KG1 (cell line): ENCODE measurements around the gene WDR62.
"Not testable (repeated sequence)": the region's sequence is repeated elsewhere in the genome, so short reads cannot be mapped to it uniquely, and the experiment has no call there.

Experiments
- DNase-seq: peaks from one replicate; lab custom pipeline; 2025; lab: John Stamatoyannopoulos, UW

The WDR62 gene

GRCh38 chr19:36032251-36033104 lies 22.2 kb upstream of the WDR62 start, which contains the start of gene CLIP3:
Gene CLIP3, minus strand, starts transcription at chr19:36032873. Its CDS starts 516 bp downstream, at chr19:36032357.
- DNase-seq, result no peak

GRCh38 chr19:36040495-36040894 lies 14.2 kb upstream of the WDR62 start:
- no peak for DNase-seq

- not testable (repeated sequence) for DNase-seq
Measured at GRCh38 chr19:36041092-36041491, 13.6 kb upstream of the WDR62 start.

- DNase-seq, result no peak
Measured at GRCh38 chr19:36041831-36042230, 12.9 kb upstream of the WDR62 start.

- no peak for DNase-seq
Measured at GRCh38 chr19:36043952-36044351, 10.7 kb upstream of the WDR62 start.

- no peak for DNase-seq
Measured at GRCh38 chr19:36046443-36047050, 8.2 kb upstream of the WDR62 start.

GRCh38 chr19:36047835-36048234 lies 6.9 kb upstream of the WDR62 start:
- DNase-seq, result no peak

GRCh38 chr19:36049080-36049698 lies 5.5 kb upstream of the WDR62 start:
- no peak for DNase-seq

- DNase-seq, result no peak
Measured at GRCh38 chr19:36051236-36051635, 3.5 kb upstream of the WDR62 start.

- no peak for DNase-seq
Measured at GRCh38 chr19:36051637-36052036, 3.1 kb upstream of the WDR62 start.

- DNase-seq, result peak; percentile 99
Measured at GRCh38 chr19:36054119-36054732, 471 bp upstream of the WDR62 start, which contains the start of gene THAP8. Gene THAP8, minus strand, starts transcription at chr19:36054285. Its CDS starts 68 bp downstream, at chr19:36054217.

GRCh38 chr19:36058481-36059179 lies 3.9 kb downstream of the WDR62 start:
- no peak for DNase-seq

GRCh38 chr19:36059180-36059910 lies 4.6 kb downstream of the WDR62 start:
- DNase-seq, result no peak

- DNase-seq, result no peak
Measured at GRCh38 chr19:36060430-36060829, 5.7 kb downstream of the WDR62 start.

- DNase-seq, result no peak
Measured at GRCh38 chr19:36061367-36061766, 6.7 kb downstream of the WDR62 start.

GRCh38 chr19:36064826-36065225 lies 10.1 kb downstream of the WDR62 start:
- DNase-seq, result no peak

GRCh38 chr19:36067681-36068080 lies 13.0 kb downstream of the WDR62 start:
- DNase-seq, result no peak

- not testable (repeated sequence) for DNase-seq
Measured at GRCh38 chr19:36068810-36069499, 14.3 kb downstream of the WDR62 start.

- no peak for DNase-seq
Measured at GRCh38 chr19:36072081-36072480, 17.4 kb downstream of the WDR62 start.

- DNase-seq, result no peak
Measured at GRCh38 chr19:36073121-36073876, 18.6 kb downstream of the WDR62 start.
